ENCODE measurements around the gene SLC6A19. TPM values are rescaled to one million over a fixed set of nuclear protein-coding genes. Genes with fewer than 3 reads are reported as not detected.

The SLC6A19 gene
- total RNA-seq, 4 donors from 2014 or later, result under 0.01 TPM; not detected in 3

- Histone ChIP-seq H3K4me3 (no peak overlapping the region), H3K9me3 (no peaks in the 10 kb centered on the region), H3K36me3 (no peaks in the 10 kb centered on the region), H3K27ac (no peak overlapping the region), H3K4me1 (peaks cover 0 to 4% (median 0%) of the 10 kb centered on the region in 4 donors), H3K27me3 (peaks cover 0 to 6% of the 10 kb centered on the region in 2 donors)
- no peak for TF ChIP-seq CTCF (IDR thresholded peaks at IDR 0.05)
- no peak for TF ChIP-seq EP300 (IDR thresholded peaks at IDR 0.05)
- TF ChIP-seq POLR2A (IDR thresholded peaks at IDR 0.05), result no peak
- no peak for DNase-seq (ENCODE audit: low spot score in 2 of 2)
- whole genome bisulfite sequencing, 2 donors, result 88 to 92% methylated on average over 19 to 26 of the region's 26 CpGs
Measured at GRCh38 chr5:1175801-1176472, 25.5 kb upstream of the SLC6A19 start.

GRCh38 chr5:1176473-1177391, 24.7 kb upstream of the SLC6A19 start:
- WGBS, 2 donors, result 85% methylated on average over 42 of the region's 42 CpGs
- no peaks in the 10 kb centered on the region for H3K36me3 ChIP-seq
- no peak overlapping the region for H3K4me3 ChIP-seq
- H3K9me3 ChIP-seq, result no peaks in the 10 kb centered on the region
- peaks cover 0 to 4% (median 0%) of the 10 kb centered on the region in 4 donors for H3K4me1 ChIP-seq
- no peak overlapping the region for H3K27ac ChIP-seq
- no peak for TF ChIP-seq EP300 (IDR thresholded peaks at IDR 0.05)
- TF ChIP-seq CTCF (IDR thresholded peaks at IDR 0.05), result no peak
- no peak for TF ChIP-seq POLR2A (IDR thresholded peaks at IDR 0.05)
- DNase-seq (ENCODE audit: low spot score in 2 of 2), result no peak
- H3K27me3 ChIP-seq, result peaks cover 0 to 7% of the 10 kb centered on the region in 2 donors

- H3K27ac ChIP-seq, result no peak overlapping the region
- H3K36me3 ChIP-seq, result no peaks in the 10 kb centered on the region
- H3K4me1 ChIP-seq, result peaks cover 0 to 12% (median 2%) of the 10 kb centered on the region in 4 donors
- TF ChIP-seq POLR2A (IDR thresholded peaks at IDR 0.05) (no peak), CTCF (IDR thresholded peaks at IDR 0.05) (no peak)
- no peaks in the 10 kb centered on the region for H3K9me3 ChIP-seq
- no peak overlapping the region for H3K4me3 ChIP-seq
- peaks cover 0 to 7% of the 10 kb centered on the region in 2 donors for H3K27me3 ChIP-seq
- no peak for DNase-seq (ENCODE audit: low spot score in 2 of 2)
- 87 to 91% methylated on average over 22 to 23 of the region's 30 CpGs for WGBS, 2 donors
Measured at GRCh38 chr5:1177826-1178528, 23.4 kb upstream of the SLC6A19 start.

- no peak overlapping the region for H3K4me3 ChIP-seq
- no peak for DNase-seq (ENCODE audit: low spot score in 2 of 2)
- H3K36me3 ChIP-seq, result no peaks in the 10 kb centered on the region
- peaks cover 0 to 7% of the 10 kb centered on the region in 2 donors for H3K27me3 ChIP-seq
- H3K4me1 ChIP-seq, result peaks cover 0 to 19% (median 5%) of the 10 kb centered on the region in 4 donors
- WGBS, 2 donors, result 76 to 79% methylated on average over 8 to 24 of the region's 34 CpGs
- TF ChIP-seq CTCF (IDR thresholded peaks at IDR 0.05), result no peak
- no peak for TF ChIP-seq EP300 (IDR thresholded peaks at IDR 0.05)
- TF ChIP-seq POLR2A (IDR thresholded peaks at IDR 0.05), result no peak
- no peaks in the 10 kb centered on the region for H3K9me3 ChIP-seq
- no peak overlapping the region for H3K27ac ChIP-seq
Measured at GRCh38 chr5:1178529-1179382, 22.6 kb upstream of the SLC6A19 start.

Data from tibial nerve (tissue), 4 donors.